HEK293T (cell line): ENCODE measurements around the gene PLTP.

ENCODE experiments used
- ARNT ChIP-seq: fragments of 450-650 bp; IDR thresholded peaks from 2 replicates; pipeline ENCODE4 v1.6.1; 2017; ENCODE audit warnings: mild to moderate bottlenecking
- BHLHE40 ChIP-seq: fragments of 450-650 bp; IDR thresholded peaks from 2 replicates; pipeline ENCODE4 v1.6.1; 2016; ENCODE audit warnings: mild to moderate bottlenecking, moderate library complexity, borderline replicate concordance
- FOXA1 ChIP-seq: fragments of 450-650 bp; IDR thresholded peaks from 2 replicates; pipeline ENCODE4 v1.6.1; 2016; ENCODE audit warnings: mild to moderate bottlenecking
- FOXM1 ChIP-seq: fragments of 450-650 bp; IDR thresholded peaks from 2 replicates; pipeline ENCODE4 v1.6.1; 2017; ENCODE audit warnings: mild to moderate bottlenecking, borderline replicate concordance
- L3MBTL2 ChIP-seq: fragments of 450-650 bp; conservative IDR thresholded peaks from 2 replicates; pipeline ENCODE4 v1.6.1; 2016; ENCODE audit warnings: mild to moderate bottlenecking
- SP1 ChIP-seq: fragments of 450-650 bp; IDR thresholded peaks from 2 replicates; pipeline ENCODE4 v1.6.1; 2017
- SUZ12 ChIP-seq: fragments of 450-650 bp; IDR thresholded peaks from 2 replicates; pipeline ENCODE4 v1.6.1; 2016; ENCODE audit warnings: mild to moderate bottlenecking
- TF ChIP-seq, protein P1 (sequence below): fragments of 450-650 bp; IDR thresholded peaks from 2 replicates; pipeline ENCODE4 v1.6.1; 2016

DNA sequence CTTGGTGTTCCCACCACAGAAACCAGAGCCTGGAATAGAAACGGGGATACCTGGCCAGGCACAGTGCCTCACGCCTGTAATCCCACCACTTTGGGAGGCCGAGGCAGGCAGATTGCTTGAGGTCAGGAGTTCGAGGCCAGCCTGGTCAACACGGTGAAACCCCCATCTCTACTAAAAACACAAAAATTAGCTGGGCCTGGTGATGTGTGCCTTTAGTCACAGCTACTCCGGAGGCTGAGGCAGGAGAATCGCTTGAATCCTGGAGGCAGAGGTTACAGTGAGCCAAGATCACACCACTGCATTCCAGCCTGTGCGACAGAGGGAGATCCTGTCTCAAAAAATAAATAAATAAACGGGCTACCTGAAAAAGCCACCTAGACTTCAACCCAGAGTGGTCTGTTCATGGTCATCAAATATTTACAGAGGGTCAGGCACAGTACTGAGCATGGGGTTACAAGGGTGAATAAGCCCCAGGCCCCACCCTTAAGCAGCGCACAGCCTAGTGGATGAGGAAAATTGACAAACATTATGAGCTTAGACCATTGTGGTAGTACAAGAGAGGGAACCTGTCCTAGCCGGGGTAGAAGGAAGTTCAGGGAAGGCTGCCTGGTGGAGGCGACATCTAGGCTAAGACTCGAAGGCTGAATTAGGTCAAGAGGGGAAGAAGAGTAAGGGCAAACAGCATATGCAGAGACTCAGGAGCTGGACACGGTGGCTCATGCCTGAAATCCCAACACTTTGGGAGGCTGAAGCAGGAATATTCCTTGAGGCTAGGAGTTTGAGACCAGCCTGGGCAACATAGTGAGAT lies 15.3 kb upstream of the PLTP start:
- TF ChIP-seq FOXM1: no peak
- TF ChIP-seq SP1: no peak
- no peak for TF ChIP-seq BHLHE40
- no peak for TF ChIP-seq ARNT
- no peak for TF ChIP-seq SUZ12
- TF ChIP-seq, protein P1, sequence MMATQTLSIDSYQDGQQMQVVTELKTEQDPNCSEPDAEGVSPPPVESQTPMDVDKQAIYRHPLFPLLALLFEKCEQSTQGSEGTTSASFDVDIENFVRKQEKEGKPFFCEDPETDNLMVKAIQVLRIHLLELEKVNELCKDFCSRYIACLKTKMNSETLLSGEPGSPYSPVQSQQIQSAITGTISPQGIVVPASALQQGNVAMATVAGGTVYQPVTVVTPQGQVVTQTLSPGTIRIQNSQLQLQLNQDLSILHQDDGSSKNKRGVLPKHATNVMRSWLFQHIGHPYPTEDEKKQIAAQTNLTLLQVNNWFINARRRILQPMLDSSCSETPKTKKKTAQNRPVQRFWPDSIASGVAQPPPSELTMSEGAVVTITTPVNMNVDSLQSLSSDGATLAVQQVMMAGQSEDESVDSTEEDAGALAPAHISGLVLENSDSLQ: no peak
- no peak for TF ChIP-seq FOXA1
- TF ChIP-seq L3MBTL2: no peak
